K562 (cell line): ENCODE data around the gene NIPBL. TPM values are rescaled to one million over a fixed set of nuclear protein-coding genes. Genes with fewer than 3 reads are reported as not detected.
"Not testable (repeated sequence)": the region's sequence is repeated elsewhere in the genome, so short reads cannot be mapped to it uniquely, and the experiment has no call there.

Experiments used
- ATAC-seq: fragments of 200-7000 bp; cut with Tn5 transposase; 3 replicates; pipeline ENCODE4 v1.9.1; 2020; ENCODE audit warnings: moderate library complexity
- BruUV-seq: library from RNA; stranded (reverse); fragments of 400-500 nt; replicated peaks from 2 replicates; lab custom pipeline; 2021; lab: Mats Ljungman, UMichigan
- CTCF ChIA-PET: fragments of 300-600 bp; formaldehyde crosslinking; extraction: SDS; loops from one replicate; lab custom pipeline; 2021; ENCODE audit warnings: low intra/inter-chr PET ratio; lab: Yijun Ruan, JAX
- POLR2A ChIA-PET: fragments of 300-600, 350-650 bp; sonication (Branson Sonifier 250); formaldehyde crosslinking; extraction: SDS; loops from one replicate; lab custom pipeline; 2021; ENCODE audit warnings: antibody characterized with exemption, inconsistent platforms; lab: Yijun Ruan, JAX
- DNase-seq, 4 experiments: peaks; one replicate each; pipeline versions ENCODE4 v3.0.0 to v3.0.0-alpha.2; 2011 to 2018; ENCODE audit warnings: low spot score in 3 of 4, mixed read lengths in 3 of 4; ENCODE audit errors: extremely low read depth in 1 of 4
- FAIRE-seq: peaks from 2 replicates; lab custom pipeline; 2011; peaks lifted over from hg19 to GRCh38; lab: Jason Lieb, UNC
- H2AFZ ChIP-seq: 2 replicates; pipeline ENCODE4 v1.6.0; 2011; ENCODE audit warnings: low read depth, low read length, control low read depth, inconsistent platforms
- H3K27ac ChIP-seq: fragments of 200-600 bp; 3 replicates; pipeline ENCODE4 v1.8.0; 2011; ENCODE audit warnings: low read depth, mild to moderate bottlenecking, control low read depth, inconsistent platforms, low read length, moderate library complexity, mixed read lengths; ENCODE audit errors: extremely low read depth
- H3K27me3 ChIP-seq, 2 experiments: fragments of 300-600 bp in 1 of 2; 2 replicates in 1 of 2; 3 replicates in 1 of 2; pipeline versions ENCODE4 v1.6.0 to v1.8.0; 2011; ENCODE audit warnings: inconsistent platforms in 2 of 2, low read length in 2 of 2, mild to moderate bottlenecking in 1 of 2, mixed read lengths in 1 of 2, moderate library complexity in 1 of 2; ENCODE audit not compliant: control insufficient read depth in 2 of 2, insufficient read depth in 2 of 2
- H3K36me3 ChIP-seq: fragments of 300-600 bp; 3 replicates; pipeline ENCODE4 v1.8.0; 2011; ENCODE audit warnings: mild to moderate bottlenecking, low read length, inconsistent platforms; ENCODE audit not compliant: control insufficient read depth, insufficient read depth
- H3K4me1 ChIP-seq, 2 experiments: fragments of 200-600 bp in 1 of 2; replicated peaks in 1 of 2; 2 replicates in 1 of 2; 3 replicates in 1 of 2; pipeline versions ENCODE4 v1.5.1 to v1.8.0; 2011; ENCODE audit warnings: inconsistent platforms in 2 of 2, low read length in 2 of 2, mild to moderate bottlenecking in 1 of 2, mixed read lengths in 1 of 2, moderate library complexity in 1 of 2; ENCODE audit not compliant: control insufficient read depth in 2 of 2, insufficient read depth in 2 of 2
- H3K4me2 ChIP-seq: 2 replicates; pipeline ENCODE4 v1.6.1; 2011; ENCODE audit warnings: low read length, control low read depth, inconsistent platforms, mixed read lengths; ENCODE audit not compliant: insufficient read depth
- H3K4me3 ChIP-seq: fragments of 200-600 bp; sonication (generic), shearing (Covaris generic); 2 replicates; pipeline ENCODE4 v1.5.1; 2016; ENCODE audit warnings: control low read depth, inconsistent platforms
- H3K79me2 ChIP-seq: fragments of 200-600 bp; 3 replicates; pipeline ENCODE4 v1.8.0; 2011; ENCODE audit warnings: low read length, inconsistent platforms; ENCODE audit not compliant: control insufficient read depth, insufficient read depth
- H3K9ac ChIP-seq, 2 experiments: 2 replicates each; pipeline versions ENCODE4 v1.6.0 to v1.6.1; 2011; ENCODE audit warnings: low read depth in 2 of 2, low read length in 2 of 2, control low read depth in 1 of 2, inconsistent platforms in 1 of 2, mild to moderate bottlenecking in 1 of 2, mixed read lengths in 1 of 2; ENCODE audit not compliant: insufficient read depth in 1 of 2
- H3K9me1 ChIP-seq: one replicate; pipeline ENCODE4 v1.6.0; 2011; ENCODE audit warnings: inconsistent platforms, mild to moderate bottlenecking, low read length, moderate library complexity; ENCODE audit not compliant: control insufficient read depth, insufficient read depth
- H3K9me3 ChIP-seq: replicated peaks from 2 replicates; pipeline ENCODE4 v1.5.1; 2011; ENCODE audit warnings: low read depth, low read length, inconsistent platforms; ENCODE audit not compliant: control insufficient read depth, insufficient read depth
- H4K20me1 ChIP-seq: replicated peaks from 2 replicates; pipeline ENCODE4 v1.6.1; 2011; ENCODE audit warnings: low read length, inconsistent platforms, mixed read lengths; ENCODE audit not compliant: control insufficient read depth, insufficient read depth
- BACH1 ChIP-seq: fragments of 200-800 bp; sonication (Bioruptor generic); IDR thresholded peaks from 2 replicates; pipeline ENCODE4 v1.6.1; 2016; ENCODE audit warnings: missing genetic modification characterization, missing compliant biosample characterization
- LEF1 ChIP-seq: fragments of 450-650 bp; IDR thresholded peaks from 2 replicates; pipeline ENCODE4 v1.6.1; 2016; ENCODE audit warnings: mild to moderate bottlenecking
- RUNX1 ChIP-seq: sonication (generic); IDR thresholded peaks from 2 replicates; pipeline ENCODE4 v1.6.1; 2016; ENCODE audit warnings: antibody characterized with exemption, low read depth
- SRSF1 ChIP-seq: fragments of 200-400 bp; formaldehyde crosslinking; IDR thresholded peaks from 2 replicates; pipeline ENCODE4 v1.6.1; 2017; ENCODE audit warnings: mild to moderate bottlenecking, low read depth, low read length, moderate library complexity
- STAT5A ChIP-seq: IDR thresholded peaks from 2 replicates; pipeline ENCODE4 v1.6.1; 2012; ENCODE audit warnings: low read length, inconsistent platforms, borderline replicate concordance
- USF1 ChIP-seq: sonication (generic); formaldehyde crosslinking; IDR thresholded peaks from 2 replicates; pipeline ENCODE4 v1.9.0; 2022; ENCODE audit warnings: mild to moderate bottlenecking, missing genetic modification reagents
- ZNF184 ChIP-seq: sonication (generic); formaldehyde crosslinking; IDR thresholded peaks from 2 replicates; pipeline ENCODE4 v1.5.0; 2020; ENCODE audit warnings: missing genetic modification reagents
- WGBS: fragments of 100-300 bp; shearing (Covaris generic); methylation state at CpG from one replicate; pipeline ENCODE4 v1.1.6; 2016; ENCODE audit warnings: low coverage, mixed read lengths; ENCODE audit not compliant: insufficient coverage; ENCODE audit errors: missing lambda C conversion rate; 5-methylcytosine and 5-hydroxymethylcytosine counted together
- in situ Hi-C: fragments of 300-500 bp; cut with MboI; formaldehyde crosslinking; loops from 4 replicates; pipeline ENCODE4 v1.15.0; 2018; ENCODE audit warnings: inconsistent platforms, mixed read lengths
- intact Hi-C: fragments of 100-400 bp; cut with micrococcal nuclease; formaldehyde crosslinking; loops from 2 replicates; pipeline ENCODE4 v1.14.2; 2022
- polyA plus RNA-seq, 8 experiments: library from polyadenylated mRNA; depleted of rRNA in 4 of 8; stranded (reverse) in 5 of 8; unstranded in 3 of 8; fragments of >200 nt; fragmentation: Nextera tagmentation in 2 of 8; fragmentation: Illumina TruSeq in 1 of 8; extraction: Ambion mirVana in 2 of 8; extraction: Trizol in 1 of 8; gene quantifications; 2 replicates each; pipeline versions ENCODE4 v1.2.1 to v1.2.3, GENCODE V29; 2011 to 2014; ENCODE audit warnings: inconsistent platforms in 1 of 8, missing spikeins in 1 of 8
- total RNA-seq, 7 experiments: library from RNA; depleted of rRNA in 6 of 7; stranded (reverse); fragments of >200 nt in 6 of 7; fragmentation: Illumina TruSeq in 2 of 7; extraction: Trizol in 2 of 7; gene quantifications; 2 replicates each; pipeline versions ENCODE4 v1.2.1 to v1.2.3, GENCODE V29; 2011 to 2021; ENCODE audit warnings: low replicate concordance in 1 of 7
- TF ChIP-seq, protein P1 (sequence below): sonication (generic); formaldehyde crosslinking; IDR thresholded peaks from 2 replicates; pipeline ENCODE4 v1.8.1; 2023; ENCODE audit warnings: mild to moderate bottlenecking, missing genetic modification reagents
- TF ChIP-seq, protein P2 (sequence below): IDR thresholded peaks from 2 replicates; pipeline ENCODE4 v1.6.1; 2012; ENCODE audit warnings: low read depth, low read length, improper control_type of control experiment, borderline replicate concordance

NIPBL gene
- total and polyA plus RNA-seq, 9 of the 15 experiments (the other 6 are each of a cell fraction or from before 2014, with no cell fraction given): 12.9 to 56.7 (median 38.9) TPM

DNA sequence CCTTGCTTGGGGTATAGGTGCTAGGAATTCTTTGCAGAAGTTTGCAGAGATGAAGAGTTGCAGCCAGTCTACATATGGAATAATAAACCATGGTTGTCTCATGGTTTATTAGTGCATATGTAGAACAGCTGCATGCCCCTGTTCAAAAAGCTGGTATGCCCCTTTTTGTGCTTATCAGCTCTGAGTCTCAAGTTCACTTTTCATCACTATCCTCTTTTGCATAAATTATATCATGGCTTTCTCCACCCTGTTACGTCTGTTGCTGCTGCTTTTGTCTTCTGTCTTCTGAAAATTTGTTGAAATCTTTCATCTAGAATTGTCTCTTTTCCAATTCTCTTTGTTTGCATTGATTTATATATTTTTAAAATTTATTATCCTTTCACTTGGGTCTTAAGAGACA, 200.6 kb downstream of the NIPBL start (continued):
- TF ChIP-seq BACH1 (tag): no peak
- TF ChIP-seq, all 486 proteins: peak for 0

DNA sequence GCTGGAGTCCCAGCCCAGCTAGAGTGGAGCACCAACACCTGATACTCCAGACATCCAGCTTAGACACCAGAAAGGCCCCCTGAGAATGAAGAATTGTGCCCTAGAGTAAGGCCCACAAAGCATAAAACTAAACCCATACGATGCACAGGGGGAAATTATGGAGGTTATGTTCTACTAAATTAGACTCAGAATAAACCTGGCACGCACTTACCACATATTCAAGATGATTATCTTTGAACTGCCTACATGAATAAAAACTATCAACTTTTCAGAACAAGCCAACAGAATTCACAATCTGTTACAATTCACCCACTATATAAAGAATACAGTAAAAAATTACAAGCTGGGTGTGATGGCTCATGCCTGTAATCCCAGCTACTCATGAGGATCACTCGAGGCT, 204.1 kb downstream of the NIPBL start:
- H3K9ac ChIP-seq: no peak overlapping the region
- no peaks in the 10 kb centered on the region for H3K4me1 ChIP-seq
- ATAC-seq: no peak
- no peak overlapping the region for H3K4me3 ChIP-seq
- ChIA-PET POLR2A (interaction anchor here (0.5 to 1.5 kb wide), 3 partner anchors 13 to 144 kb away, joined by 3 read pairs; no protein-coding TSS in a partner anchor), CTCF (no interaction called here)
- no peaks in the 10 kb centered on the region for H3K9me3 ChIP-seq
- WGBS: 0% methylated on average over 3 of the region's 3 CpGs
- H2AFZ ChIP-seq: no peak overlapping the region
- FAIRE-seq: no peak
- no peaks in the 10 kb centered on the region for H3K79me2 ChIP-seq
- peaks cover 14% of the 10 kb centered on the region in 2 experiments for H3K27me3 ChIP-seq
- no peaks in the 10 kb centered on the region for H3K9me1 ChIP-seq
- BruUV-seq: no TSS peak
- no peak overlapping the region for H3K27ac ChIP-seq
- no peak overlapping the region for H3K4me2 ChIP-seq
- in situ Hi-C loops: no loop called here
- no peak for DNase-seq
- H3K36me3 ChIP-seq: no peaks in the 10 kb centered on the region
- no peaks in the 10 kb centered on the region for H4K20me1 ChIP-seq
- intact Hi-C loops: no loop called here
- TF ChIP-seq SRSF1 (no peak), STAT5A (no peak), RUNX1 (no peak), LEF1 (no peak), ZNF184 (CRISPR knock-in tag) (no peak), USF1 (no peak)
- TF ChIP-seq, protein P1, sequence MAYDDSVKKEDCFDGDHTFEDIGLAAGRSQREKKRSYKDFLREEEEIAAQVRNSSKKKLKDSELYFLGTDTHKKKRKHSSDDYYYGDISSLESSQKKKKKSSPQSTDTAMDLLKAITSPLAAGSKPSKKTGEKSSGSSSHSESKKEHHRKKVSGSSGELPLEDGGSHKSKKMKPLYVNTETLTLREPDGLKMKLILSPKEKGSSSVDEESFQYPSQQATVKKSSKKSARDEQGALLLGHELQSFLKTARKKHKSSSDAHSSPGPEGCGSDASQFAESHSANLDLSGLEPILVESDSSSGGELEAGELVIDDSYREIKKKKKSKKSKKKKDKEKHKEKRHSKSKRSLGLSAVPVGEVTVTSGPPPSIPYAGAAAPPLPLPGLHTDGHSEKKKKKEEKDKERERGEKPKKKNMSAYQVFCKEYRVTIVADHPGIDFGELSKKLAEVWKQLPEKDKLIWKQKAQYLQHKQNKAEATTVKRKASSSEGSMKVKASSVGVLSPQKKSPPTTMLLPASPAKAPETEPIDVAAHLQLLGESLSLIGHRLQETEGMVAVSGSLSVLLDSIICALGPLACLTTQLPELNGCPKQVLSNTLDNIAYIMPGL: no peak
- TF ChIP-seq, protein P2, sequence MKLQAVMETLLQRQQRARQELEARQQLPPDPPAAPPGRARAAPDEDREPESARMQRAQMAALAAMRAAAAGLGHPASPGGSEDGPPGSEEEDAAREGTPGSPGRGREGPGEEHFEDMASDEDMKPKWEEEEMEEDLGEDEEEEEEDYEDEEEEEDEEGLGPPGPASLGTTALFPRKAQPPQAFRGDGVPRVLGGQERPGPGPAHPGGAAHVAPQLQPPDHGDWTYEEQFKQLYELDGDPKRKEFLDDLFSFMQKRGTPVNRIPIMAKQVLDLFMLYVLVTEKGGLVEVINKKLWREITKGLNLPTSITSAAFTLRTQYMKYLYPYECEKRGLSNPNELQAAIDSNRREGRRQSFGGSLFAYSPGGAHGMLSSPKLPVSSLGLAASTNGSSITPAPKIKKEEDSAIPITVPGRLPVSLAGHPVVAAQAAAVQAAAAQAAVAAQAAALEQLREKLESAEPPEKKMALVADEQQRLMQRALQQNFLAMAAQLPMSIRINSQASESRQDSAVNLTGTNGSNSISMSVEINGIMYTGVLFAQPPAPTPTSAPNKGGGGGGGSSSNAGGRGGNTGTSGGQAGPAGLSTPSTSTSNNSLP: no peak

- WGBS: 0% methylated on average over 2 of the region's 2 CpGs
- in situ Hi-C loops, H3K9me1 ChIP-seq, H3K4me2 ChIP-seq, H4K20me1 ChIP-seq, H3K4me1 ChIP-seq, H3K79me2 ChIP-seq, FAIRE-seq, H3K27ac ChIP-seq, DNase-seq, H2AFZ ChIP-seq, CTCF ChIA-PET, H3K36me3 ChIP-seq, BruUV-seq, intact Hi-C loops, ATAC-seq, H3K9me3 ChIP-seq, H3K4me3 ChIP-seq, H3K9ac ChIP-seq: not testable (repeated sequence)
- POLR2A ChIA-PET: interaction anchor here (0.6 to 1.9 kb wide), 2 partner anchors 12 to 124 kb away, joined by 3 to 6 read pairs; no protein-coding TSS in a partner anchor
- peaks cover 21 to 24% of the 10 kb centered on the region in 2 experiments for H3K27me3 ChIP-seq
Observed at GRCh38 chr5:37082977-37083376, 206.4 kb downstream of the NIPBL start.
